Calu3 (cell line): ENCODE results near the gene FAM83B. TPM values are rescaled to one million over a fixed set of nuclear protein-coding genes. Genes with fewer than 3 reads are reported as not detected.
A peak's percentile ranks its signal among the peaks of the same experiment; 100 is the strongest.

Source experiments
- BruUV-seq: library from RNA; stranded (reverse); fragments of 400-500 nt; replicated peaks from 2 replicates; lab custom pipeline; 2021; lab: Mats Ljungman, UMichigan
- CTCF ChIA-PET: fragments of 300-600 bp; sonication (Branson Sonifier 250); formaldehyde crosslinking; loops from one replicate; lab custom pipeline; 2022; ENCODE audit warnings: antibody characterized with exemption; lab: Charles Lee
- DNase-seq: peaks from one replicate; pipeline ENCODE4 v3.0.0; 2022
- H3K27ac Mint-ChIP-seq: one replicate; pipeline ENCODE4 v1.8.0; 2022; ENCODE audit warnings: mixed read lengths; ENCODE audit not compliant: unreplicated experiment
- H3K27me3 Mint-ChIP-seq: one replicate; pipeline ENCODE4 v1.8.0; 2022; ENCODE audit warnings: mixed read lengths; ENCODE audit not compliant: unreplicated experiment
- H3K36me3 Mint-ChIP-seq: one replicate; pipeline ENCODE4 v1.8.0; 2022; ENCODE audit warnings: mild to moderate bottlenecking, moderate library complexity, mixed read lengths; ENCODE audit not compliant: insufficient read depth, unreplicated experiment
- H3K4me1 Mint-ChIP-seq: one replicate; pipeline ENCODE4 v1.8.0; 2022; ENCODE audit warnings: mild to moderate bottlenecking, low read depth, mixed read lengths; ENCODE audit not compliant: unreplicated experiment
- H3K4me3 Mint-ChIP-seq: one replicate; pipeline ENCODE4 v1.8.0; 2022; ENCODE audit warnings: mild to moderate bottlenecking, low read depth, moderate library complexity, mixed read lengths; ENCODE audit not compliant: unreplicated experiment
- H3K9me3 Mint-ChIP-seq: one replicate; pipeline ENCODE4 v1.8.0; 2022; ENCODE audit warnings: low read depth, mixed read lengths; ENCODE audit not compliant: unreplicated experiment
- intact Hi-C: fragments of 100-400 bp; cut with micrococcal nuclease; formaldehyde crosslinking; loops from one replicate; pipeline ENCODE4 v1.10.0; 2022; ENCODE audit not compliant: unreplicated experiment
- total RNA-seq: library from RNA; stranded (reverse); gene quantifications from 2 replicates; pipeline ENCODE4 v1.2.3, GENCODE V29; 2022
- TF ChIP-seq, protein P1 (sequence below): fragments of 200-600 bp; IDR thresholded peaks from one replicate; pipeline ENCODE4 v1.8.0; 2022; ENCODE audit warnings: antibody characterized with exemption; ENCODE audit not compliant: unreplicated experiment

FAM83B gene
- total RNA-seq, 1 experiment from 2014 or later: 24.2 TPM

DNA sequence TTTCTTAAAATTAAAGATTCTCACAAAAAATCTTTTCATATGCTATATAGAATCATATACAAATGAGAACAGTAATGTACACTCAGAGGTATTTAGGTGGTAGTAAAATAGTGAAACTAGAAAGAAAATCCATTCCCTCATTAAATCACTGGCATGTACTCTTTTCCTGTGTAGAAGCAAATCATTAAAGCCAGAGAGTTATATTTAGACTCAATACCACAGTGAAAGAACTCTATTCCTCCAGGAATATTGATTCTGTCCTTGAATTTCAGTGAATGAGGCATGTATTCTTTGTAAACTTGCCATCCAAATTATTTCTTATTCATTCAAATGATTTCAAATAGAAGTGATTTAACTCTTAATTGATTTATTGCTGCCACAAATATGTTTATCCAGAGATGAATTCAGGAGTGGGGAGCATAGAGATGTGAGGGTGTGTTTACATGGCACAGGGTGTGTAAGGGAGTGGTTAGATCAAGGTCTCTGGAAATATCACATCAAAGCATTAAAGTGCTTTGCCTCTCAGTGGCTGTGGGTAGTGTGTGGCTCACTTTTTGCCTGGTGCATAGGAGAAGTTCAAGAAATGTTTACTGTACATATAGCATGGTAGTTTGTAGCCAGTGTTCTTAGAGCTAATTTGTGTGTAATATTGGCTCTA is 141.2 kb downstream of the FAM83B start:
- CTCF ChIA-PET: no interaction called here
- Mint-ChIP-seq H3K4me3 (no peak overlapping the region), H3K27ac (peak overlapping the region; percentile 52), H3K36me3 (no peaks in the 10 kb centered on the region), H3K4me1 (peaks cover 26% of the 10 kb centered on the region), H3K27me3 (no peaks in the 10 kb centered on the region), H3K9me3 (peaks cover 5% of the 10 kb centered on the region)
- BruUV-seq: no TSS peak
- DNase-seq: no peak
- TF ChIP-seq, protein P1, sequence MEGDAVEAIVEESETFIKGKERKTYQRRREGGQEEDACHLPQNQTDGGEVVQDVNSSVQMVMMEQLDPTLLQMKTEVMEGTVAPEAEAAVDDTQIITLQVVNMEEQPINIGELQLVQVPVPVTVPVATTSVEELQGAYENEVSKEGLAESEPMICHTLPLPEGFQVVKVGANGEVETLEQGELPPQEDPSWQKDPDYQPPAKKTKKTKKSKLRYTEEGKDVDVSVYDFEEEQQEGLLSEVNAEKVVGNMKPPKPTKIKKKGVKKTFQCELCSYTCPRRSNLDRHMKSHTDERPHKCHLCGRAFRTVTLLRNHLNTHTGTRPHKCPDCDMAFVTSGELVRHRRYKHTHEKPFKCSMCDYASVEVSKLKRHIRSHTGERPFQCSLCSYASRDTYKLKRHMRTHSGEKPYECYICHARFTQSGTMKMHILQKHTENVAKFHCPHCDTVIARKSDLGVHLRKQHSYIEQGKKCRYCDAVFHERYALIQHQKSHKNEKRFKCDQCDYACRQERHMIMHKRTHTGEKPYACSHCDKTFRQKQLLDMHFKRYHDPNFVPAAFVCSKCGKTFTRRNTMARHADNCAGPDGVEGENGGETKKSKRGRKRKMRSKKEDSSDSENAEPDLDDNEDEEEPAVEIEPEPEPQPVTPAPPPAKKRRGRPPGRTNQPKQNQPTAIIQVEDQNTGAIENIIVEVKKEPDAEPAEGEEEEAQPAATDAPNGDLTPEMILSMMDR: no peak
- intact Hi-C loops: loop anchor here (10.0 kb wide), 1 partner anchor 113 kb away; no protein-coding TSS in a partner anchor

DNA sequence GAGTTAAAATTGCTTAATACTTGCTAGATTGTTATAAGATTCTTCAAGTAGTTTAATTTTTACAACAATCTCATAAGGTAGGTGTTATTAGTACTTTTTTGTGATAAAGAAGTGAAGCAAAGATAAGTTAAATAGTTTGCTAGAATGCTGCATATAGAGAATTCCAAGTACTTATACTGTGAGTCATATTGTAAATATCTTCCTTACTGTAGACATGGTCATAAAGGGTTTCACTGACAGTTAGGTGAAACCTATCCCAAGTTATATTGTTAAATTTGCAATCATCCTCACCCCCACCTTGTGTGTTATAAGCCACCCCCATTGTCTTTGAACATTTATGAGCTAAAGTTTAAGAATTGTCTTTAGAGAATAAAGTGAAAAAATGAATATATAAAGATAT is 142.0 kb downstream of the FAM83B start:
- H3K9me3 Mint-ChIP-seq: peaks cover 5% of the 10 kb centered on the region
- peaks cover 26% of the 10 kb centered on the region for H3K4me1 Mint-ChIP-seq
- BruUV-seq: no TSS peak
- no peak overlapping the region for H3K4me3 Mint-ChIP-seq
- DNase-seq: no peak
- H3K27ac Mint-ChIP-seq: no peak overlapping the region
- H3K27me3 Mint-ChIP-seq: no peaks in the 10 kb centered on the region
- CTCF ChIA-PET: no interaction called here
- TF ChIP-seq, protein P1: no peak
- intact Hi-C loops: loop anchor here (10.0 kb wide), 1 partner anchor 114 kb away; no protein-coding TSS in a partner anchor
- no peaks in the 10 kb centered on the region for H3K36me3 Mint-ChIP-seq

DNA sequence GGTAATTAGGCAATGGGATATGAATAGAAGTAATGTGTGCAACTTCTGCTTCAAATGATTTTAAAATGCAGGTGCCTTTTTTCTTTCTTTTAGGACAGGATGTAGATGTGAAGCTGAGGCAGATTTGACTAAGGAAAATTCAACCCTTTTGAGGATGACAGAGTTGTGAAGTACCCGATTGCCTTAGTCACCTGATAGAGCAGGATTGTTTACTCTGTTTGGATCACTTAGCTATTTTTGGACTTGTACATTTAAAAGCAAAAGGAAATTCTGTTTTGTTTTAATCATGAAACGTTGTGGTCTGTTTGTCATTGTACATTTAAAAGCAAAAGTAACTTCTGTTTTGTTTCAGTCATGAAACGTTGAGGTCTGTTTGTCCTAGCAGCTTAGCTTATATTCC is 143.4 kb downstream of the FAM83B start:
- no peak overlapping the region for H3K27ac Mint-ChIP-seq
- no peak overlapping the region for H3K4me3 Mint-ChIP-seq
- TF ChIP-seq, protein P1: no peak
- CTCF ChIA-PET: interaction anchor here (1.4 kb wide), 1 partner anchor 272 kb away, joined by 5 read pairs; no protein-coding TSS in a partner anchor
- H3K36me3 Mint-ChIP-seq: no peaks in the 10 kb centered on the region
- intact Hi-C loops: loop anchor here (5.0 kb wide), 2 partner anchors 273 to 293 kb away; no protein-coding TSS in a partner anchor
- BruUV-seq: no TSS peak
- H3K4me1 Mint-ChIP-seq: peaks cover 26% of the 10 kb centered on the region
- DNase-seq: no peak
- no peaks in the 10 kb centered on the region for H3K27me3 Mint-ChIP-seq
- peaks cover 3% of the 10 kb centered on the region for H3K9me3 Mint-ChIP-seq
